Transverse colon (tissue), 4 donors: ENCODE results near the gene CAPZA1. TPM values are rescaled to one million over a fixed set of nuclear protein-coding genes. Genes with fewer than 3 reads are reported as not detected.
A peak's percentile ranks its signal among the peaks of the same experiment; 100 is the strongest.
"Not testable (repeated sequence)": the region's sequence is repeated elsewhere in the genome, so short reads cannot be mapped to it uniquely, and the experiment has no call there.

ENCODE experiments used
- DNase-seq: peaks from one replicate; pipeline ENCODE4 v3.0.0-alpha.2; 2019
- H3K27ac ChIP-seq, 4 donors: fragments of 200-600 bp; sonication (generic); 2 replicates each; pipeline ENCODE4 v1.5.1; 2016 to 2018; ENCODE audit warnings: inconsistent platforms in 4 of 4
- H3K27me3 ChIP-seq: fragments of 200-600 bp; sonication (generic); 2 replicates; pipeline ENCODE4 v1.5.1; 2017; ENCODE audit warnings: inconsistent platforms
- H3K36me3 ChIP-seq, 4 donors: fragments of 200-600 bp; sonication (generic); 2 replicates each; pipeline ENCODE4 v1.5.1; 2017 to 2019; ENCODE audit warnings: inconsistent platforms in 4 of 4
- H3K4me1 ChIP-seq, 4 donors: fragments of 200-600 bp; sonication (generic); 2 replicates each; pipeline ENCODE4 v1.5.1; 2017 to 2020; ENCODE audit warnings: inconsistent platforms in 4 of 4
- H3K4me3 ChIP-seq, 4 donors: fragments of 200-600 bp; sonication (generic); 1 replicate in 1 of 4; 2 replicates in 3 of 4; pipeline versions ENCODE4 v1.5.1 to v1.6.1; 2017 to 2019; ENCODE audit warnings: inconsistent platforms in 4 of 4
- H3K9me3 ChIP-seq, 2 donors: fragments of 200-600 bp; sonication (generic); 2 replicates each; pipeline ENCODE4 v1.5.1; 2017 to 2019; ENCODE audit warnings: inconsistent platforms in 2 of 2
- EP300 ChIP-seq: sonication (generic); formaldehyde crosslinking; IDR thresholded peaks from one replicate; pipeline ENCODE4 v1.6.1; 2017; ENCODE audit warnings: antibody characterized with exemption, low read depth
- POLR2A ChIP-seq: fragments of 450-650 bp; IDR thresholded peaks from one replicate; pipeline ENCODE4 v1.6.1; 2016; ENCODE audit warnings: antibody characterized with exemption, mild to moderate bottlenecking, moderate library complexity
- POLR2AphosphoS5 ChIP-seq, 3 donors: sonication (generic); formaldehyde crosslinking; IDR thresholded peaks; one replicate each; pipeline ENCODE4 v1.6.1; 2016; ENCODE audit warnings: antibody characterized with exemption in 3 of 3
- WGBS, 2 donors: methylation state at CpG; one replicate each; pipeline ENCODE4 v1.1.5; 2018; ENCODE audit warnings: low coverage in 1 of 2; 5-methylcytosine and 5-hydroxymethylcytosine counted together
- in situ Hi-C, 4 donors: fragments of 200-750 bp; cut with MboI; loops; one replicate each; pipeline versions ENCODE4 v1.15.0 to v1.15.1; 2017; ENCODE audit warnings: low sequenced_read_pairs in 3 of 4, low pct_ligation_motif_present in 1 of 4, low pct_unique_long_range_greater_than_20kb in 1 of 4
- intact Hi-C: fragments of 100-400 bp; cut with DNase I; formaldehyde crosslinking; loops from one replicate; pipeline ENCODE4 v1.15.1; 2023; ENCODE audit warnings: low total_unique reads
- total RNA-seq, 4 donors: library from RNA; depleted of rRNA; stranded (reverse); fragments of >200 nt; gene quantifications; one replicate each; pipeline ENCODE4 v1.1.0, GENCODE V29; 2016
- TF ChIP-seq, protein P1 (sequence below), 5 experiments: fragments of 200-600 bp in 3 of 5; fragments of 450-650 bp in 2 of 5; sonication (generic) in 3 of 5; IDR thresholded peaks; 1 replicate in 2 of 5; 2 replicates in 3 of 5; pipeline ENCODE4 v1.5.1; 2016 to 2017; ENCODE audit warnings: antibody characterized with exemption in 5 of 5, inconsistent platforms in 3 of 5, mild to moderate bottlenecking in 2 of 5, moderate library complexity in 1 of 5

The CAPZA1 gene
- total RNA-seq, 4 donors from 2014 or later: 44.2 to 228 (median 123) TPM

DNA sequence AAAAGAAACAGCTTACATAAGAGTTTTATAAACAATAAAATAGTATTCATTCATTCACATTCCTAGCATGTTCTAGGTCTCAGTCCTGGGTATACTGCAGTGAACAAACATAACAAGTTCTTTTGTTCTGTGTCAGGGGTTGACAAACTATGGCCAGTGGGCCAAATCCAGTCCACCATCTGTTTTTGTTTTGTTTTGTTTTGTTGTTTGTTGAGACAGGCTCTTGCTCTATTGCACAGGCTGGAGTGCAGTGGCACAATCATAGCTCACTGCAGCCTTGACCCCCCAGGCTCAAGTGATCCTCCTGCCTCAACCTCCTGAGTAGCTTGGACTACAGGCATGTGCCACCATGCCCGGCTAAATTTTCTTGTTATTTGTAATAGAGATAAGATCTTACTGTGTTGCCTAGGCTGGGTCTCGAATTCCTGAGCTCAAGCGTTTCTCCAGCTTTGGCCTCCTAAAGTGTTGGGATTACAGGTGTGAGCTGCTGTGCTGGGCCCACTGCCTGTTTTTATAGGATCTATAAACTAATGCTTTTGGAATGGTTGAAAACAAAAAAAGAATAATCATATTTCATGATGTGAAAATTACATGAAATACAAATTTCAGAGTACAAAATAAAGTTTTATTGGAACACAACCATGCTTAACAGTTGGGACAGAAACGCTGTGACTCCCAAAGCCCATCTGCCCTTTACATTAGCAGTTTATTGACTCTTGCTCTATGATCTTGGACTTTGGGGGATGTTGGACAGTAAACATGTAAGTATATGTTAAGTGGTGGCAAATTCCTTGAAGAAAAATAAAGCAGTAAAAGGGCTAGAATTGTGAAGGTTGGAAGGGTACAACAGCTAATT is 17.9 kb downstream of the CAPZA1 start:
- Histone ChIP-seq H3K4me3 (no peak overlapping the region), H3K9me3 (no peaks in the 10 kb centered on the region), H3K27ac (peak overlapping the region; percentile 26 to 58 (median 40)), H3K36me3 (no peaks in the 10 kb centered on the region), H3K4me1 (peaks cover 21 to 59% (median 38%) of the 10 kb centered on the region in 4 donors), H3K27me3 (no peaks in the 10 kb centered on the region)
- intact Hi-C loops: no loop called here
- 83% methylated on average over 2 to 4 of the region's 4 CpGs for WGBS, 2 donors
- no peak for DNase-seq
- in situ Hi-C loops: no loop called here
- TF ChIP-seq EP300 (no peak), POLR2AphosphoS5 (IDR thresholded peaks at IDR 0.05) (no peak), POLR2A (no peak)
- TF ChIP-seq, protein P1, sequence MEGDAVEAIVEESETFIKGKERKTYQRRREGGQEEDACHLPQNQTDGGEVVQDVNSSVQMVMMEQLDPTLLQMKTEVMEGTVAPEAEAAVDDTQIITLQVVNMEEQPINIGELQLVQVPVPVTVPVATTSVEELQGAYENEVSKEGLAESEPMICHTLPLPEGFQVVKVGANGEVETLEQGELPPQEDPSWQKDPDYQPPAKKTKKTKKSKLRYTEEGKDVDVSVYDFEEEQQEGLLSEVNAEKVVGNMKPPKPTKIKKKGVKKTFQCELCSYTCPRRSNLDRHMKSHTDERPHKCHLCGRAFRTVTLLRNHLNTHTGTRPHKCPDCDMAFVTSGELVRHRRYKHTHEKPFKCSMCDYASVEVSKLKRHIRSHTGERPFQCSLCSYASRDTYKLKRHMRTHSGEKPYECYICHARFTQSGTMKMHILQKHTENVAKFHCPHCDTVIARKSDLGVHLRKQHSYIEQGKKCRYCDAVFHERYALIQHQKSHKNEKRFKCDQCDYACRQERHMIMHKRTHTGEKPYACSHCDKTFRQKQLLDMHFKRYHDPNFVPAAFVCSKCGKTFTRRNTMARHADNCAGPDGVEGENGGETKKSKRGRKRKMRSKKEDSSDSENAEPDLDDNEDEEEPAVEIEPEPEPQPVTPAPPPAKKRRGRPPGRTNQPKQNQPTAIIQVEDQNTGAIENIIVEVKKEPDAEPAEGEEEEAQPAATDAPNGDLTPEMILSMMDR (IDR thresholded peaks at IDR 0.05): no peak

DNA sequence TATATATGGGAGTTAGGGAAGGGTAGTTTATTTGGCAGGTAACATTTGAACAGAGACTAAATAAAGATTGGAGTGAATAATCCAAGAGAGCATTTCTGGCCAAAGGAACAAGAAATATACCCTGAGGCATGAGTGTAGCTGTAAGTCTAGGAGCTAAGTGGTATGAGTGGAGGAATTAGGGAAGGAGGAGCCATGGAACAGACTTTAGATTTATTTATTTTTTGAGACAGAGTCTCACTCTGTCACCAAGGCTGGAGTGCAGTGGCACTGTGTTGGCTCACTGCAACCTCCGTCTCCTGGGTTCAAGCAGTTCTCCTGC is 18.4 kb downstream of the CAPZA1 start:
- Histone ChIP-seq H3K4me1 (peaks cover 21 to 57% (median 38%) of the 10 kb centered on the region in 4 donors), H3K9me3 (no peaks in the 10 kb centered on the region), H3K4me3 (no peak overlapping the region), H3K36me3 (no peaks in the 10 kb centered on the region), H3K27ac (no peak overlapping the region), H3K27me3 (no peaks in the 10 kb centered on the region)
- intact Hi-C loops: no loop called here
- TF ChIP-seq EP300: no peak
- TF ChIP-seq POLR2AphosphoS5 (IDR thresholded peaks at IDR 0.05): no peak
- no peak for TF ChIP-seq POLR2A
- TF ChIP-seq, protein P1 (IDR thresholded peaks at IDR 0.05): no peak
- 80% methylated on average over 1 of the region's 1 CpG; no CpG with 5 or more reads in 1 of the 2 donors for WGBS, 2 donors
- no peak for DNase-seq
- in situ Hi-C loops: no loop called here

DNA sequence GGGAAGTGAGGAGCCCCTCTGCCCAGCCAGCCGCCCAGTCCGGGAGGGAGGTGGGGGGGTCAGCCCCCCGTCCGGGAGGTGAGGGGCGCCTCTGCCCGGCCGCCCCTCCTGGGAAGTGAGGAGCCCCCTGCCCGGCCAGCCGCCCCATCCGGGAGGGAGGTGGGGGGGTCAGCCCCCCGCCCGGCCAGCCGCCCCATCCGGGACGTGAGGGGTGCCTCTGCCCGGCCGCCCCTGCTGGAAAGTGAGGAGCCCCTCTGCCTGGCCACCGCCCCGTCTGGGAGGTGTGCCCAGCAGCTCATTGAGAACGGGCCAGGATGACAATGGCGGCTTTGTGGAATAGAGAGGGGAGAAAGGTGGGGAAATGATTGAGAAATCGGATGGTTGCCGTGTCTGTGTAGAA is 20.8 kb downstream of the CAPZA1 start:
- intact Hi-C loops, in situ Hi-C loops: not testable (repeated sequence)

DNA sequence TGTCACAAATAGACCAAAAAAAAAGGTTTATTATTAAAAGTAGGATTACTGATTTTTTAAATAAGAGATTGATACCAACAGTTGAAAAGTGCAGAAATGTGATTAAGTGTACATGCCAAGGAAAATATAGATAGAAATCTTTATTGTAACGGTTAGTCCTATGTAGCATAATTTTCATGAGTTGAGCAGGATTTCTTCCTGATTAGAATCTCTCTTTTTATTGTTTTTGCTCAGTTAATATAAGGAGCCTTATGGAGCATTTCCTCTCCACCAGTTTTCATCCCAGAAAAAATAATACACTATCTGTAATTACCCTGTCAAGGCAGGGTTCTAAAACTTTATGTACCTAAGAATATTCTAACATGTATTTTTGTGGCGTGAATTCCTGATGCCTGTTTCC is 23.4 kb downstream of the CAPZA1 start:
- Histone ChIP-seq H3K4me1 (peaks cover 0 to 12% (median 3%) of the 10 kb centered on the region in 4 donors), H3K4me3 (no peak overlapping the region), H3K36me3 (peaks cover 2 to 18% (median 6%) of the 10 kb centered on the region in 4 donors), H3K9me3 (no peaks in the 10 kb centered on the region), H3K27me3 (no peaks in the 10 kb centered on the region), H3K27ac (no peak overlapping the region)
- 88 to 89% methylated on average over 2 of the region's 2 CpGs for WGBS, 2 donors
- no peak for DNase-seq
- in situ Hi-C loops: no loop called here
- TF ChIP-seq EP300: no peak
- TF ChIP-seq POLR2A: no peak
- TF ChIP-seq, protein P1 (IDR thresholded peaks at IDR 0.05): no peak
- no peak for TF ChIP-seq POLR2AphosphoS5 (IDR thresholded peaks at IDR 0.05)
- intact Hi-C loops: no loop called here

More for the DNA sequence above, 20.8 kb downstream of the CAPZA1 start:
- not testable (repeated sequence) for H3K9me3 ChIP-seq, DNase-seq, H3K27ac ChIP-seq, H3K4me3 ChIP-seq, H3K36me3 ChIP-seq, H3K27me3 ChIP-seq
- H3K4me1 ChIP-seq: peaks cover 17 to 39% (median 25%) of the 10 kb centered on the region in 4 donors
- 87 to 100% methylated on average over 2 to 7 of the region's 23 CpGs for WGBS, 2 donors
